Lower lobe of right lung (tissue), 2 donors: Measurements from ENCODE around the gene PHAF1. TPM values are rescaled to one million over a fixed set of nuclear protein-coding genes. Genes with fewer than 3 reads are reported as not detected.

Source experiments
- ATAC-seq, 2 donors: fragments of 200-7000 bp; cut with Tn5 transposase; one replicate each; pipeline ENCODE4 v1.9.1; 2020 to 2022; ENCODE audit warnings: mild to moderate bottlenecking in 2 of 2, moderate library complexity in 2 of 2
- DNase-seq: peaks from one replicate; pipeline ENCODE4 v3.0.0-alpha.2; 2020
- H3K27ac ChIP-seq: fragments of 200-600 bp; one replicate; pipeline ENCODE4 v1.8.0; 2022
- H3K27me3 ChIP-seq: fragments of 200-600 bp; one replicate; pipeline ENCODE4 v1.8.0; 2022; ENCODE audit warnings: low read depth
- H3K36me3 ChIP-seq: fragments of 200-600 bp; one replicate; pipeline ENCODE4 v1.8.0; 2022; ENCODE audit warnings: mild to moderate bottlenecking
- H3K4me1 ChIP-seq: fragments of 200-600 bp; one replicate; pipeline ENCODE4 v1.8.0; 2022
- H3K4me3 ChIP-seq: fragments of 200-600 bp; one replicate; pipeline ENCODE4 v1.8.0; 2022; ENCODE audit warnings: mild to moderate bottlenecking
- H3K9me3 ChIP-seq: fragments of 200-600 bp; one replicate; pipeline ENCODE4 v1.8.0; 2022
- intact Hi-C: fragments of 100-400 bp; cut with DNase I; formaldehyde crosslinking; loops from one replicate; pipeline ENCODE4 v1.11.0; 2022
- total RNA-seq: library from RNA; stranded (reverse); fragmentation: NEBNext Ultra II Directional; extraction: Animal tissue kit (Norgen Biotek cat#: 25700); gene quantifications from one replicate; pipeline ENCODE4 v1.2.1, GENCODE V29; 2021
- TF ChIP-seq, protein P1 (sequence below): fragments of 200-600 bp; IDR thresholded peaks from one replicate; pipeline ENCODE4 v1.8.0; 2022; ENCODE audit warnings: antibody characterized with exemption, mild to moderate bottlenecking
- donor health status: DM: no; HTN: yes; CAD: no; lungs with severe emphysema.

Gene PHAF1
- total RNA-seq, 1 donor from 2014 or later: 21.7 TPM

DNA sequence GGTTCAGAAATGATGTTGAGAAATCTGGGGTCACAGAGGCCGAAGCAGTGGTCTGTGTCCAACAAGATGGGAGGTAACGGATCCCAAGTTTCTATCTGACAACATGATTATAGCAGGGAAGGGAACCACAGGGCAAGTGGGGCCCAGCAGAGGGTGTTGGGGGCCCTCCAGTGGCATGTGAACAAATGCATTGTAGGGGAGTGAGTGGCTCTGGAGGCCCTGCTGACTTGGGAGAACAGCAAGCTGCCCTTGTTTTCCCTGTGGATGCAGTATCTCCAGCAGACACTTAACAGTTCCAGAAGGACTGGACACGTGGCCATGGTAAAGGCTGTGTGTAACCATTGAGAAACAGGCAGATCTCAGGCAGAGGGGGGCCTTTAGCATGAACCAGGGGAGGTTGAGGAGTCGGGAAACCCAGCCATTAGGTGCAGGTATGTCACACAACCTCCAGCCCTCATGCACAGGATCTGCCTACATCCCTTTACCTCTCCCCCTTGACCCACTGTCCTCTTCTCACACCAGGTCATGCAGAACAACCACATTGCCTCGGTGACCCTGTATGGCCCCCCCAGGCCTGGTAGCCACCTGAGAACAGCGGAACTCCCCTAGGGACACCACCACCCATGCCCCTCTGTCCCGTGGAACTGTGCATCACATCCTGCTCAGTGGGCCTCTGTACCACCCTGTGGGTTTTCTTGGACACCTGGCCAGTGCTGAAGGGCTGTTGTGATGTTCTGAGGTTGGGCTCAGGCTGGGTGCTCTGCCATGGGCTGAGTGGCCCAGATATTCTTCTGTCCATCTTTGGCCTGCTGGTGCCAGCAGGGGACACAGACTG lies 37.0 kb downstream of the PHAF1 start:
- no peak overlapping the region for H3K4me3 ChIP-seq
- peaks cover 75% of the 10 kb centered on the region for H3K36me3 ChIP-seq
- intact Hi-C loops: no loop called here
- TF ChIP-seq, protein P1, sequence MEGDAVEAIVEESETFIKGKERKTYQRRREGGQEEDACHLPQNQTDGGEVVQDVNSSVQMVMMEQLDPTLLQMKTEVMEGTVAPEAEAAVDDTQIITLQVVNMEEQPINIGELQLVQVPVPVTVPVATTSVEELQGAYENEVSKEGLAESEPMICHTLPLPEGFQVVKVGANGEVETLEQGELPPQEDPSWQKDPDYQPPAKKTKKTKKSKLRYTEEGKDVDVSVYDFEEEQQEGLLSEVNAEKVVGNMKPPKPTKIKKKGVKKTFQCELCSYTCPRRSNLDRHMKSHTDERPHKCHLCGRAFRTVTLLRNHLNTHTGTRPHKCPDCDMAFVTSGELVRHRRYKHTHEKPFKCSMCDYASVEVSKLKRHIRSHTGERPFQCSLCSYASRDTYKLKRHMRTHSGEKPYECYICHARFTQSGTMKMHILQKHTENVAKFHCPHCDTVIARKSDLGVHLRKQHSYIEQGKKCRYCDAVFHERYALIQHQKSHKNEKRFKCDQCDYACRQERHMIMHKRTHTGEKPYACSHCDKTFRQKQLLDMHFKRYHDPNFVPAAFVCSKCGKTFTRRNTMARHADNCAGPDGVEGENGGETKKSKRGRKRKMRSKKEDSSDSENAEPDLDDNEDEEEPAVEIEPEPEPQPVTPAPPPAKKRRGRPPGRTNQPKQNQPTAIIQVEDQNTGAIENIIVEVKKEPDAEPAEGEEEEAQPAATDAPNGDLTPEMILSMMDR: no peak
- DNase-seq (no peak), ATAC-seq (no peak)
- no peak overlapping the region for H3K27ac ChIP-seq
- no peaks in the 10 kb centered on the region for H3K9me3 ChIP-seq
- peaks cover 12% of the 10 kb centered on the region for H3K27me3 ChIP-seq
- H3K4me1 ChIP-seq: peaks cover 21% of the 10 kb centered on the region

DNA sequence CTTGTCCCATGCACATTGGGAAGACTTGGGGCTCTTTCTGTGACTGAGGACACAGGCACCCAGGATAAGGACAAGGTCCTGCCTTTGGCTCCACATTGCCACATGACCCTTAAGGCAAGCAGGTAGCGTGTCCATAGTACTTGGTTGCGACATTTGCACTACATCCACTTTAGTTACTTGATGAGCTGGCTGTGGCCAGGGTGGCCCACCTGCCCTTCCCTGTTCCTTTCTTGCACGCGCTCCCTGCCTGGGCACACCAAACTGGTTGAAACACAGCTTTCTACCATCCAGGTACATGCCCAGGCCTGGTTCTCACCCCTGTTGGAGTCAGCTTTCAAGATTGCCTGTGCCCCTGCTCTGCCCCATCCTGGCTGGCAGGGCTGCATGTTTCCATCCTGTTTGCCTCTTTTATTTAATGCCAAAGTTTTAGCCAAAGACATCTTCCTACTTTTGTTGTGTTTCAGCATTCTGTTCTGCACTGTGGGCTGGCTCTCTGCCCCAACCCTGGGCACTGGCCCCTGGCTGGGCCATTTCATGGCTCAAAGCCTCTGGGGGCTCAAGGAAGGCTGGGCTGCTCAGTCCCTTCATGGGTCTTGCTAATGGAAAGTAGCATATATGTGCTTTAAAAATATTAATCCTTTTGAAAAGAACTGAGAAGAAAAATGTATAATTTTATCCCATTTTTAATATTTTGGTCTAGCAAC lies 37.8 kb downstream of the PHAF1 start:
- H3K27me3 ChIP-seq: peaks cover 12% of the 10 kb centered on the region
- H3K4me1 ChIP-seq: peaks cover 21% of the 10 kb centered on the region
- DNase-seq (no peak), ATAC-seq (no peak)
- TF ChIP-seq, protein P1: no peak
- intact Hi-C loops: no loop called here
- H3K27ac ChIP-seq: no peak overlapping the region
- H3K36me3 ChIP-seq: peaks cover 66% of the 10 kb centered on the region
- no peaks in the 10 kb centered on the region for H3K9me3 ChIP-seq
- no peak overlapping the region for H3K4me3 ChIP-seq

DNA sequence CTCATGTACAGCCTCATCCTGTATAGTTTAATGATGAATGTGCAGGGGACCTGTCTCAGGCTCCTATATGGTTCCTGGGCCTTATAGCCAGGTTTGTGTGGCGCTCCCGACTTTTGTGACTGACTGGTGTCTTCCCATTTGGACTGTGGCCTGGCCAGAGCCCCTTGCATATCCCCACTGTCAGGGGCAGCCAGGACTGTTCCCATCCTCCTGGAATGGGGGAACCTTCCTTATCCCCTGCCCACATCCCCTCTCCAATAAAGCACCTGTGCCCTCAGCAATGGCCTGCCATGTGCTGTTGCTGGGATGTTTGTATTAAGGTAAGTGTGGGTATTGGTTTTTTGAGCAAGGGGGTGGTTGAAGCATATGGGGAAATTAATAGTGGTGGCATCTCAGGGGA lies 38.5 kb downstream of the PHAF1 start:
- no peak for ATAC-seq
- Histone ChIP-seq H3K27ac (no peak overlapping the region), H3K4me1 (peaks cover 21% of the 10 kb centered on the region), H3K9me3 (no peaks in the 10 kb centered on the region), H3K36me3 (peaks cover 60% of the 10 kb centered on the region), H3K27me3 (peaks cover 12% of the 10 kb centered on the region), H3K4me3 (no peak overlapping the region)
- TF ChIP-seq, protein P1: no peak
- intact Hi-C loops: no loop called here
- DNase-seq: no peak

DNA sequence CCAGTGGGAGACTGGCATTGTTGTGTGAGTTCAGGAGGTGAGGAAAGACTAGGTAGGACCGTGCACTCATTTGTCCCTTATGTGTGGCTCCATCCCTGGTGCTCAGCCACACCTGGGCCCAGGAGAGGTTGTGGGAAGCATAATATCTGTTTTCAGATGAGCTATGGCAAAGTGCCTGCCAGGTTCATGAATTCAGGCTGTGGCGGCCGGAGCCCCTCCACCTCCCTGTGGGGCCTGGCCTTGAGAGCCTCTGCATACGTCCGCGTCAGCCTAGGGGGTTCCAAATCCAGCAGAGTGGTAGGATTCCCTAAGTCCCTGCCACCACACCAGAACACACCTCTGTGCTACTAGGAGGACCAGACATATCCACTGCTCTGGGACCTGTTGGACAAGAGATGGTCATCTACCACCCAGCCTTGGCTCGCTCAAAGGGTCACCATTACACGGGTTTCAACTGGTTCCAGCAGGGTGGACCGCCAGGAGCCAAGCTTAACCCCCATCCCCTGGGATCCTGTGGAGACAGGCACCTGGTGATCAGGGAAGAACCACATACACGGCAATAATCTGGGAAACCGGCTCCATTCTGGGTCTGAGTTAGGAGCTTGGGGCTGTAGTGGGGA lies 39.0 kb downstream of the PHAF1 start:
- Histone ChIP-seq H3K4me3 (no peak overlapping the region), H3K36me3 (peaks cover 54% of the 10 kb centered on the region), H3K27me3 (peaks cover 12% of the 10 kb centered on the region), H3K4me1 (peaks cover 21% of the 10 kb centered on the region), H3K27ac (no peak overlapping the region), H3K9me3 (no peaks in the 10 kb centered on the region)
- intact Hi-C loops: no loop called here
- ATAC-seq: no peak
- TF ChIP-seq, protein P1: no peak
- no peak for DNase-seq

DNA sequence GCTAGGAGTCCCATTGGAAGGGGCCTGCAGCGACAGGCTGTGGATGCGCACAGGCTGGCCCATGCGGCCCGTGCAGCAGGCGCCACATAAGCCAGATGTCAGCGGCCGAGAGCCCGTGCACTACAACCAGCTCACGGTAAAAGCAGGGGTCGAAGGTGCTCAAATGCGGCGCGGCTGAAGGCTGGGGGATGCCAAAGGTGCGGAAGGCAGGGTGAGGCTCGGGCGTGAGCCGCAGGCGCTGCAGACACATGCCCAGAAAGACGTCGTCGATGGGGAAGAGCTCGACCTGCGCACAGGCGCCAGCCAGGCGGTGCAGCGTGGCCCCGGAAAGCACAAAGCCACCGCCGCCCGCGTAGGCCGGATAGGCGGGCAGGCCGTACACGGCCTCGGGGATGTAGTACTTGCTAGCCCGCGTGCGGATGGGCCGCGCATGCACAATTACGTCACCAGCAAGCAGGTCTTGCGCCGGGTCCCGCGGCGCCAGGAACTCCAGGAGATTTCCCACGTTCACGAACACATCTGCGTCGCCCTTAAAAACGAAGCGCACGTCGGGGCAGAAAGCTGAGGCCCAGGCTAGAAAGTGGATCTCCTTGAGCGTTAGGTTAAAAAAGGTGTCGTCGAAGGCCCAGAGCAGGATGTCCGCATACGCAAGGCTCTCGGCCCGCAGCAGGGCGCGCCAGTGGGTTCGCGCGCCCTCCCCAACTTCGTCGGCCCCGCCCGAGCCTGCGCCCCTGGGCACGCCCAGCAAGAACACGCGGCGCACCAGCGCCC lies 39.7 kb downstream of the PHAF1 start:
- DNase-seq (no peak), ATAC-seq (no peak)
- H3K27ac ChIP-seq: no peak overlapping the region
- TF ChIP-seq, protein P1: no peak
- H3K9me3 ChIP-seq: no peaks in the 10 kb centered on the region
- H3K4me3 ChIP-seq: peak overlapping the region; percentile 68
- peaks cover 51% of the 10 kb centered on the region for H3K36me3 ChIP-seq
- H3K27me3 ChIP-seq: peaks cover 12% of the 10 kb centered on the region
- H3K4me1 ChIP-seq: peaks cover 21% of the 10 kb centered on the region
- intact Hi-C loops: loop anchor here (10.0 kb wide), 1 partner anchor 175 kb away; no protein-coding TSS in a partner anchor
